GM12878 (cell line): ENCODE data around the gene ITCH. TPM values are rescaled to one million over a fixed set of nuclear protein-coding genes. Genes with fewer than 3 reads are reported as not detected.

Source experiments
- ATAC-seq: fragments of 200-7000 bp; cut with Tn5 transposase; 3 replicates; pipeline ENCODE4 v1.9.1; 2020; ENCODE audit warnings: mild to moderate bottlenecking, moderate library complexity
- BruUV-seq: library from RNA; stranded (reverse); fragments of 400-500 nt; replicated peaks from 2 replicates; lab custom pipeline; 2021; lab: Mats Ljungman, UMichigan
- CTCF ChIA-PET: fragments of 300-600 bp; sonication (Branson Sonifier 250); formaldehyde crosslinking; extraction: SDS; loops from one replicate; lab custom pipeline; 2021; ENCODE audit warnings: inconsistent platforms; lab: Yijun Ruan, JAX
- POLR2A ChIA-PET: fragments of 350-600 bp; formaldehyde crosslinking; extraction: SDS; loops from one replicate; lab custom pipeline; 2021; ENCODE audit warnings: inconsistent platforms; lab: Charles Lee
- RAD21 ChIA-PET: fragments of 300-600 bp; sonication (Branson Sonifier 250); formaldehyde crosslinking; loops from one replicate; lab custom pipeline; 2023; ENCODE audit warnings: antibody characterized with exemption; ENCODE audit not compliant: unreplicated experiment; lab: Charles Lee
- SMC1A ChIA-PET: fragments of 300-600 bp; sonication (Branson Sonifier 250); formaldehyde crosslinking; loops from one replicate; lab custom pipeline; 2023; ENCODE audit not compliant: unreplicated experiment, uncharacterized antibody; lab: Charles Lee
- DNase-seq: peaks from one replicate; pipeline ENCODE4 v3.0.0-alpha.2; 2011; ENCODE audit warnings: low read depth, low spot score
- FAIRE-seq: peaks from 3 replicates; lab custom pipeline; 2011; peaks lifted over from hg19 to GRCh38; lab: Jason Lieb, UNC
- H2AFZ ChIP-seq: 2 replicates; pipeline ENCODE4 v1.6.0; 2011; ENCODE audit warnings: low read depth, low read length, control low read depth; ENCODE audit not compliant: control insufficient read depth
- H3K27ac ChIP-seq: 2 replicates; pipeline ENCODE4 v1.5.1; 2011; ENCODE audit warnings: control low read depth; ENCODE audit not compliant: control insufficient read depth, insufficient read depth
- H3K27me3 ChIP-seq, 2 experiments: replicated peaks in 1 of 2; 2 replicates each; pipeline versions ENCODE4 v1.6.0 to v1.6.1; 2011; ENCODE audit warnings: low read length in 1 of 2; ENCODE audit not compliant: control insufficient read depth in 2 of 2, insufficient read depth in 2 of 2
- H3K36me3 ChIP-seq, 2 experiments: 2 replicates each; pipeline ENCODE4 v1.5.1; 2011; ENCODE audit warnings: low read length in 1 of 2; ENCODE audit not compliant: control insufficient read depth in 2 of 2, insufficient read depth in 2 of 2
- H3K4me1 ChIP-seq: 2 replicates; pipeline ENCODE4 v1.6.1; 2011; ENCODE audit warnings: mild to moderate bottlenecking, low read length, moderate library complexity, mixed read lengths; ENCODE audit not compliant: control insufficient read depth, insufficient read depth
- H3K4me2 ChIP-seq: 2 replicates; pipeline ENCODE4 v1.6.0; 2011; ENCODE audit warnings: control low read depth; ENCODE audit not compliant: control insufficient read depth, insufficient read depth
- H3K4me3 ChIP-seq: fragments of 200-600 bp; sonication (generic); 2 replicates; pipeline ENCODE4 v1.5.1; 2016
- H3K79me2 ChIP-seq: 2 replicates; pipeline ENCODE4 v1.6.0; 2011; ENCODE audit warnings: low read length; ENCODE audit not compliant: control insufficient read depth, insufficient read depth
- H3K9ac ChIP-seq: 2 replicates; pipeline ENCODE4 v1.8.0; 2011; ENCODE audit warnings: low read length, control low read depth, mixed read lengths; ENCODE audit not compliant: control insufficient read depth, insufficient read depth
- H3K9me3 ChIP-seq: replicated peaks from 3 replicates; pipeline ENCODE4 v1.5.1; 2011; ENCODE audit warnings: mild to moderate bottlenecking, low read length; ENCODE audit not compliant: control insufficient read depth, insufficient read depth
- H4K20me1 ChIP-seq: 2 replicates; pipeline ENCODE4 v1.6.0; 2011; ENCODE audit not compliant: control insufficient read depth, insufficient read depth
- CHD4 ChIP-seq: fragments of 200-600 bp; sonication (generic); IDR thresholded peaks from 2 replicates; pipeline ENCODE4 v1.6.1; 2016; ENCODE audit warnings: mild to moderate bottlenecking
- NFYB ChIP-seq: IDR thresholded peaks from 2 replicates; pipeline ENCODE4 v1.6.1; 2011; ENCODE audit warnings: low read depth, mild to moderate bottlenecking, low read length, improper control_type of control experiment, moderate library complexity; ENCODE audit not compliant: insufficient read depth
- WGBS: methylation state at CpG from one replicate; pipeline ENCODE4 v1.1.6; 2016; ENCODE audit warnings: low lambda C conversion rate; ENCODE audit not compliant: insufficient replicate concordance, insufficient coverage; ENCODE audit errors: missing lambda C conversion rate; 5-methylcytosine and 5-hydroxymethylcytosine counted together
- in situ Hi-C: fragments of 300-500 bp; cut with MboI; formaldehyde crosslinking; loops from 9 replicates; pipeline ENCODE4 v1.14.3; 2018; ENCODE audit warnings: mixed read lengths
- intact Hi-C: fragments of 100-400 bp; cut with micrococcal nuclease; formaldehyde crosslinking; loops from one replicate; pipeline ENCODE4 v1.14.2; 2022; ENCODE audit not compliant: unreplicated experiment
- polyA plus RNA-seq, 11 experiments: library from polyadenylated mRNA; depleted of rRNA in 4 of 11; unstranded in 6 of 11; stranded (reverse) in 5 of 11; fragments of >200 nt; fragmentation: Nextera tagmentation in 4 of 11; fragmentation: Illumina TruSeq in 1 of 11; extraction: Ambion mirVana in 4 of 11; extraction: Trizol in 1 of 11; gene quantifications; 1 replicate in 1 of 11; 2 replicates in 10 of 11; pipeline versions ENCODE4 v1.2.1 to v1.2.3, GENCODE V29; 2011 to 2016; ENCODE audit warnings: inconsistent platforms in 2 of 11, missing spikeins in 2 of 11, low read depth in 1 of 11
- total RNA-seq, 4 experiments: library from RNA; depleted of rRNA in 3 of 4; stranded (reverse); fragments of >200 nt in 3 of 4; fragmentation: Illumina TruSeq in 1 of 4; extraction: Trizol in 1 of 4; gene quantifications; 2 replicates each; pipeline versions ENCODE4 v1.2.1 to v1.2.3, GENCODE V29; 2013 to 2021
- TF ChIP-seq, protein P1 (sequence below): fragments of 450-650 bp; IDR thresholded peaks from 2 replicates; pipeline ENCODE4 v1.6.1; 2017; ENCODE audit warnings: mild to moderate bottlenecking

Gene ITCH
- total and polyA plus RNA-seq, 10 of the 15 experiments (the other 5 are each of a cell fraction or from before 2014, with no cell fraction given), result 7.5 to 46.1 (median 21.5) TPM

DNA sequence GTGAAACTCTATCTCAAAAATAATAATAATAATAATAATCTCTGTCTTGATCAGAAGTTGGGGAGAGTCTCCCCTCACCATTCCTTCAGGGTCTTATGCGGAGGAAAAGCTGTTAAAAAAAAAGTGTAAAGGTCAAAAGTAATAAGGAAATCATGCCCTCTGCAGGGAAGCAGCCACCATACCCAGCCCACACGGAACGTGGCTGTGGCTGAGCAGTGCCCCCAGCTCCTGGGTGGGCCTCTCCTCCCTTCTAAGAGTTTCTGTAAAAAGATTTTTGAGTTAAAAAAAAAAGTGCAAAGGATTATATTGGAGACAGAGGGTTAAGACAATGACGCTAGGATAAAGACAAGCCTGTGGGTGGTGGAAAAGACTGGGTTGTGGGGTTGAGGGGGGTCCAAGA lies 29.3 kb upstream of the ITCH start:
- H3K79me2 ChIP-seq, result no peaks in the 10 kb centered on the region
- H3K9ac ChIP-seq, result no peak overlapping the region
- WGBS, result 84% methylated on average over 4 of the region's 4 CpGs
- no peak overlapping the region for H3K27ac ChIP-seq
- no peak overlapping the region for H2AFZ ChIP-seq
- CTCF ChIA-PET, result interaction anchor here (0.7 to 7.7 kb wide), 2 partner anchors 10 to 20 kb away, joined by 4 to 54 read pairs; no protein-coding TSS in a partner anchor
- no peak overlapping the region for H3K4me3 ChIP-seq
- no peaks in the 10 kb centered on the region for H4K20me1 ChIP-seq
- no peak for DNase-seq
- no peak overlapping the region for H3K4me2 ChIP-seq
- no peak for FAIRE-seq
- POLR2A ChIA-PET, result no interaction called here
- RAD21 ChIA-PET, result interaction anchor here (1.0 to 2.6 kb wide), 2 partner anchors 21 to 32 kb away, joined by 3 to 17 read pairs; no protein-coding TSS in a partner anchor
- SMC1A ChIA-PET, result interaction anchor here (0.9 to 1.7 kb wide), 2 partner anchors 21 to 104 kb away, joined by 3 to 6 read pairs; no protein-coding TSS in a partner anchor
- H3K36me3 ChIP-seq, result no peaks in the 10 kb centered on the region
- in situ Hi-C loops, result no loop called here
- ATAC-seq, result no peak
- BruUV-seq, result no TSS peak
- H3K4me1 ChIP-seq, result peaks cover 6% of the 10 kb centered on the region
- TF ChIP-seq CHD4 (no peak), NFYB (no peak)
- TF ChIP-seq, protein P1, sequence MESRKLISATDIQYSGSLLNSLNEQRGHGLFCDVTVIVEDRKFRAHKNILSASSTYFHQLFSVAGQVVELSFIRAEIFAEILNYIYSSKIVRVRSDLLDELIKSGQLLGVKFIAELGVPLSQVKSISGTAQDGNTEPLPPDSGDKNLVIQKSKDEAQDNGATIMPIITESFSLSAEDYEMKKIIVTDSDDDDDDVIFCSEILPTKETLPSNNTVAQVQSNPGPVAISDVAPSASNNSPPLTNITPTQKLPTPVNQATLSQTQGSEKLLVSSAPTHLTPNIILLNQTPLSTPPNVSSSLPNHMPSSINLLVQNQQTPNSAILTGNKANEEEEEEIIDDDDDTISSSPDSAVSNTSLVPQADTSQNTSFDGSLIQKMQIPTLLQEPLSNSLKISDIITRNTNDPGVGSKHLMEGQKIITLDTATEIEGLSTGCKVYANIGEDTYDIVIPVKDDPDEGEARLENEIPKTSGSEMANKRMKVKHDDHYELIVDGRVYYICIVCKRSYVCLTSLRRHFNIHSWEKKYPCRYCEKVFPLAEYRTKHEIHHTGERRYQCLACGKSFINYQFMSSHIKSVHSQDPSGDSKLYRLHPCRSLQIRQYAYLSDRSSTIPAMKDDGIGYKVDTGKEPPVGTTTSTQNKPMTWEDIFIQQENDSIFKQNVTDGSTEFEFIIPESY, result no peak
- TF ChIP-seq, all 136 proteins: peak for 0
- Histone ChIP-seq H3K9me3 (no peaks in the 10 kb centered on the region), H3K27me3 (no peaks in the 10 kb centered on the region)
- intact Hi-C loops, result no loop called here
